PC-9 (cell line): ENCODE measurements around the gene ARHGAP10. TPM values are rescaled to one million over a fixed set of nuclear protein-coding genes. Genes with fewer than 3 reads are reported as not detected.

ENCODE experiments used
- BruUV-seq: library from RNA; stranded (reverse); fragments of 400-500 nt; replicated peaks from 2 replicates; lab custom pipeline; 2021; lab: Mats Ljungman, UMichigan
- CTCF ChIA-PET: fragments of 300-600 bp; sonication (Branson Sonifier 250); formaldehyde crosslinking; loops from one replicate; lab custom pipeline; 2022; ENCODE audit warnings: antibody characterized with exemption; lab: Charles Lee
- POLR2A ChIA-PET: fragments of 300-600 bp; sonication (Branson Sonifier 250); formaldehyde crosslinking; loops from one replicate; lab custom pipeline; 2022; ENCODE audit warnings: antibody characterized with exemption; ENCODE audit not compliant: unreplicated experiment; lab: Charles Lee
- DNase-seq, 2 experiments: peaks; one replicate each; pipeline versions ENCODE4 v3.0.0 to v3.0.0-alpha.2; 2015 to 2022; ENCODE audit warnings: mixed read lengths in 1 of 2
- H2AFZ ChIP-seq: fragments of 200-600 bp; sonication (generic); 2 replicates; pipeline ENCODE4 v1.8.1; 2017; ENCODE audit warnings: antibody characterized with exemption
- H3F3A ChIP-seq: fragments of 200-600 bp; sonication (generic); 2 replicates; pipeline ENCODE4 v1.8.1; 2017; ENCODE audit warnings: antibody characterized with exemption, mild to moderate bottlenecking, low read depth; ENCODE audit not compliant: insufficient read depth
- H3K27ac ChIP-seq: fragments of 200-600 bp; sonication (generic); 2 replicates; pipeline ENCODE4 v1.6.1; 2016; ENCODE audit warnings: mixed run types
- H3K27me3 ChIP-seq: fragments of 200-600 bp; sonication (generic); 2 replicates; pipeline ENCODE4 v1.6.1; 2016; ENCODE audit warnings: low read depth, mixed run types; ENCODE audit not compliant: insufficient read depth
- H3K36me3 ChIP-seq: fragments of 200-600 bp; sonication (generic); 2 replicates; pipeline ENCODE4 v1.6.1; 2016; ENCODE audit warnings: low read depth, mixed run types
- H3K4me1 ChIP-seq: fragments of 200-600 bp; sonication (generic); replicated peaks from 2 replicates; pipeline ENCODE4 v1.6.1; 2016; ENCODE audit warnings: mixed run types; ENCODE audit not compliant: insufficient read depth
- H3K4me2 ChIP-seq: fragments of 200-600 bp; sonication (generic); 2 replicates; pipeline ENCODE4 v1.6.1; 2017; ENCODE audit warnings: mixed run types
- H3K4me3 ChIP-seq: fragments of 200-600 bp; sonication (generic); 2 replicates; pipeline ENCODE4 v1.6.1; 2016; ENCODE audit warnings: mixed run types
- H3K79me2 ChIP-seq: fragments of 200-600 bp; sonication (generic); 2 replicates; pipeline ENCODE4 v1.6.1; 2017; ENCODE audit warnings: low read depth, mixed run types
- H3K9me2 ChIP-seq: fragments of 200-600 bp; sonication (generic); 2 replicates; pipeline ENCODE4 v1.8.1; 2017; ENCODE audit warnings: mild to moderate bottlenecking; ENCODE audit not compliant: insufficient read depth
- H3K9me3 ChIP-seq: fragments of 200-600 bp; sonication (generic); 2 replicates; pipeline ENCODE4 v1.8.1; 2016; ENCODE audit warnings: low read depth; ENCODE audit not compliant: insufficient read depth
- H4K20me1 ChIP-seq: fragments of 200-600 bp; sonication (generic); 2 replicates; pipeline ENCODE4 v1.8.1; 2017; ENCODE audit not compliant: insufficient read depth
- CTCF ChIP-seq: fragments of 200-600 bp; sonication (generic); conservative IDR thresholded peaks from 2 replicates; pipeline ENCODE4 v1.6.1; 2017; ENCODE audit warnings: mixed run types, antibody characterized with exemption, mild to moderate bottlenecking, moderate library complexity
- EZH2 ChIP-seq: fragments of 200-600 bp; sonication (generic); IDR thresholded peaks from 2 replicates; pipeline ENCODE4 v1.8.0; 2017; ENCODE audit warnings: antibody characterized with exemption, low read depth
- intact Hi-C: fragments of 100-400 bp; cut with micrococcal nuclease; formaldehyde crosslinking; loops from one replicate; pipeline ENCODE4 v1.10.0; 2022; ENCODE audit not compliant: unreplicated experiment
- total RNA-seq: library from RNA; stranded (reverse); gene quantifications from 2 replicates; pipeline ENCODE4 v1.2.3, GENCODE V29; 2021

Gene ARHGAP10
- total RNA-seq, 1 experiment from 2014 or later = 27.5 TPM

DNA sequence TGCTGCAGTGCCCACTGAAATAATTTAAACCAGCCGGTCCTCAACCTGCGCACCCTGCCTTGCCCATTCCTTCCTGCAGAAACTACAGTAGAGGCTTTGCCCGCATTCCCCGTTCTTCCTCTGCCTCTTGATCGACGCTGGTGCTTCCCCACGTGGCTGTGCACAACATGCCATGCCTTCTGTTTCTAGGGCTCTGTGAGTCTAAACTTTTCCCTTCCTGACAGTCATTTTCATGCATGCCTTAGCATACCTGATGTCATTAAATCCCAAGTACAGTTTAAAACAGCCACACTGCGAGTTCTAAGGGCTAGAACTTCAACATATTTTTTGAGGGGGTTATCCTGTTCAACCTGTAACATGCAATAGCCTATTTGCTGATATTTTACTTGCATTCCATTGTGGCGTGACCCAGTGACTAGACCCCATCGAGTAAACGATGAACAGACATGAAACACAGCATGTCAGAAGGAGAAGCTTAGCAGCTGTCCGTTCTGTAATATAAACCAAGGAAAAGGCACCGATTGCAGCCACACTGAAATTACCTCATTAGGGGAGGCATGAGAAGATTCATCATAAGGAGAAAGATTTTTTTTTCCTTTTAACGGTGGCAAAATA, 232.5 kb downstream of the ARHGAP10 start:
- Histone ChIP-seq H3K36me3 (no peaks in the 10 kb centered on the region), H3K4me2 (no peak overlapping the region), H3K27ac (no peak overlapping the region), H2AFZ (no peak overlapping the region), H3K9me3 (no peaks in the 10 kb centered on the region), H3K9me2 (no peaks in the 10 kb centered on the region), H3K79me2 (no peaks in the 10 kb centered on the region), H4K20me1 (no peaks in the 10 kb centered on the region), H3K4me3 (no peak overlapping the region), H3K27me3 (no peaks in the 10 kb centered on the region), H3K4me1 (no peaks in the 10 kb centered on the region), H3F3A (no peaks in the 10 kb centered on the region)
- CTCF ChIA-PET = no interaction called here
- POLR2A ChIA-PET = no interaction called here
- no peak for DNase-seq
- intact Hi-C loops = no loop called here
- BruUV-seq = no TSS peak
- no peak for TF ChIP-seq EZH2
- TF ChIP-seq CTCF = no peak

DNA sequence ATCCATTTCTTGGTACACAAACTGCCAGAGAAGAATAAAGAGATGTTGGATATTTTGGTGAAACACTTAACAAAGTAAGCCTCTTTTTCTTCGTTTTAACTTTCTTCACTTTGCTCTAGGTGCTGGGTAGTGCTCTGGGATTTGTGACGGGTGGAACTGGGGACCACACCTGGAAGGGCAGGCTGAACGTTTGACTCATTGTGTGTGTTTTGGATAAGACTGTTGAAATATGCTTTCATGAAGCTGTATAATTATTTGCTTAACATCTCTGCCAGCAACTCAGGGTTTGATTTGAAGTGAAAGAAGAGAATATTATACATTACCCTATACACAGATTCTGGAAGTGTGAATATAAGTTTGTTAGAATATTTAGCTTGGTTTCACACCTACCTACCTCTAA, 233.2 kb downstream of the ARHGAP10 start:
- intact Hi-C loops = no loop called here
- no peak for DNase-seq
- Histone ChIP-seq H3K36me3 (no peaks in the 10 kb centered on the region), H2AFZ (no peak overlapping the region), H3K4me2 (no peak overlapping the region), H3K4me1 (no peaks in the 10 kb centered on the region), H3K9me2 (no peaks in the 10 kb centered on the region), H3F3A (no peaks in the 10 kb centered on the region), H3K9me3 (no peaks in the 10 kb centered on the region), H4K20me1 (no peaks in the 10 kb centered on the region), H3K27me3 (no peaks in the 10 kb centered on the region), H3K4me3 (no peak overlapping the region), H3K27ac (no peak overlapping the region), H3K79me2 (no peaks in the 10 kb centered on the region)
- BruUV-seq = no TSS peak
- POLR2A ChIA-PET = no interaction called here
- TF ChIP-seq EZH2 (no peak), CTCF (no peak)
- CTCF ChIA-PET = no interaction called here

- TF ChIP-seq CTCF (no peak), EZH2 (no peak)
- no peaks in the 10 kb centered on the region for H3K36me3 ChIP-seq
- H3K4me1 ChIP-seq = no peaks in the 10 kb centered on the region
- no peak overlapping the region for H2AFZ ChIP-seq
- no peak overlapping the region for H3K27ac ChIP-seq
- POLR2A ChIA-PET = no interaction called here
- intact Hi-C loops = no loop called here
- H3K79me2 ChIP-seq = no peaks in the 10 kb centered on the region
- DNase-seq = no peak
- H3K9me2 ChIP-seq = no peaks in the 10 kb centered on the region
- H3K4me2 ChIP-seq = no peak overlapping the region
- CTCF ChIA-PET = no interaction called here
- no peaks in the 10 kb centered on the region for H4K20me1 ChIP-seq
- H3K9me3 ChIP-seq = no peaks in the 10 kb centered on the region
- H3K4me3 ChIP-seq = no peak overlapping the region
- no peaks in the 10 kb centered on the region for H3K27me3 ChIP-seq
- BruUV-seq = no TSS peak
- H3F3A ChIP-seq = no peaks in the 10 kb centered on the region
These were observed 234.0 kb downstream of the ARHGAP10 start for GRCh38 chr4:147965873-147966272.
